Mesothelial cell of epicardium (in vitro differentiated cells): ENCODE results near the gene WWP2. TPM values are rescaled to one million over a fixed set of nuclear protein-coding genes. Genes with fewer than 3 reads are reported as not detected.

Experiments
- DNase-seq, 2 experiments: peaks; one replicate each; pipeline ENCODE4 v3.0.0; 2021; ENCODE audit warnings: low spot score in 2 of 2; ENCODE audit not compliant: unreplicated experiment in 2 of 2
- H3K27ac Mint-ChIP-seq: 2 replicates; pipeline ENCODE4 v1.8.0; 2021; ENCODE audit warnings: mixed read lengths
- H3K27me3 Mint-ChIP-seq: 2 replicates; pipeline ENCODE4 v1.8.0; 2021; ENCODE audit warnings: low read depth, mixed read lengths
- H3K36me3 Mint-ChIP-seq: 2 replicates; pipeline ENCODE4 v1.8.0; 2021; ENCODE audit warnings: mixed read lengths
- H3K4me1 Mint-ChIP-seq: 2 replicates; pipeline ENCODE4 v1.8.0; 2021; ENCODE audit warnings: mixed read lengths
- H3K4me3 Mint-ChIP-seq: 2 replicates; pipeline ENCODE4 v1.8.0; 2021; ENCODE audit warnings: mild to moderate bottlenecking, moderate library complexity, mixed read lengths
- H3K9me3 Mint-ChIP-seq: 2 replicates; pipeline ENCODE4 v1.8.0; 2021; ENCODE audit warnings: mixed read lengths
- total RNA-seq: library from RNA; stranded (reverse); gene quantifications from 3 replicates; pipeline ENCODE4 v1.2.1, GENCODE V29; 2021
- TF ChIP-seq, protein P1 (sequence below): fragments of 200-600 bp; sonication (generic); IDR thresholded peaks from one replicate; pipeline ENCODE4 v1.5.0; 2021; ENCODE audit warnings: antibody characterized with exemption; ENCODE audit not compliant: unreplicated experiment

The WWP2 gene
- total RNA-seq, 1 donor from 2014 or later: 39.6 TPM

DNA sequence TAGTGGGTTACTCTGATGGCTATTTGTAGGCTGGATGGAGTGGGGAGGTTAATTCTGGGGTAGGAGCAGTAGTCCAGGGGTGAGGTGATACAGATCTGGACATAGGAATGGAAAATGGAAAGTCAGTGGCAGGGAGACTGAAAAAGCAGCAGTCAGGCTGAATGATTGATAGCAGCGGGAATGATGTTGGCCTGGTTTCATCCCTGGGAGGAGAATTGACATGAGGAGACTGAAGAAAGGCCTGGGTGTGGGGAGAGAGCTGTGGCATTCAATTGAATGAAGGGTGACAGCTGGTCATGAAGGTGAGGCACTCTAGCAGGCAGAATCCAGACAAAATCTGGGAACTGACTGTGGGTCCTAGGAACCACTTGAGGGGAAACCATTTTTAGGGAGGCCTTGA is 154.3 kb downstream of the WWP2 start:
- Mint-ChIP-seq H3K4me3 (no peak overlapping the region), H3K36me3 (no peaks in the 10 kb centered on the region), H3K9me3 (no peaks in the 10 kb centered on the region), H3K4me1 (peaks cover 21% of the 10 kb centered on the region), H3K27me3 (no peaks in the 10 kb centered on the region), H3K27ac (peak overlapping the region; percentile 6)
- TF ChIP-seq, protein P1, sequence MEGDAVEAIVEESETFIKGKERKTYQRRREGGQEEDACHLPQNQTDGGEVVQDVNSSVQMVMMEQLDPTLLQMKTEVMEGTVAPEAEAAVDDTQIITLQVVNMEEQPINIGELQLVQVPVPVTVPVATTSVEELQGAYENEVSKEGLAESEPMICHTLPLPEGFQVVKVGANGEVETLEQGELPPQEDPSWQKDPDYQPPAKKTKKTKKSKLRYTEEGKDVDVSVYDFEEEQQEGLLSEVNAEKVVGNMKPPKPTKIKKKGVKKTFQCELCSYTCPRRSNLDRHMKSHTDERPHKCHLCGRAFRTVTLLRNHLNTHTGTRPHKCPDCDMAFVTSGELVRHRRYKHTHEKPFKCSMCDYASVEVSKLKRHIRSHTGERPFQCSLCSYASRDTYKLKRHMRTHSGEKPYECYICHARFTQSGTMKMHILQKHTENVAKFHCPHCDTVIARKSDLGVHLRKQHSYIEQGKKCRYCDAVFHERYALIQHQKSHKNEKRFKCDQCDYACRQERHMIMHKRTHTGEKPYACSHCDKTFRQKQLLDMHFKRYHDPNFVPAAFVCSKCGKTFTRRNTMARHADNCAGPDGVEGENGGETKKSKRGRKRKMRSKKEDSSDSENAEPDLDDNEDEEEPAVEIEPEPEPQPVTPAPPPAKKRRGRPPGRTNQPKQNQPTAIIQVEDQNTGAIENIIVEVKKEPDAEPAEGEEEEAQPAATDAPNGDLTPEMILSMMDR: no peak
- DNase-seq: no peak

DNA sequence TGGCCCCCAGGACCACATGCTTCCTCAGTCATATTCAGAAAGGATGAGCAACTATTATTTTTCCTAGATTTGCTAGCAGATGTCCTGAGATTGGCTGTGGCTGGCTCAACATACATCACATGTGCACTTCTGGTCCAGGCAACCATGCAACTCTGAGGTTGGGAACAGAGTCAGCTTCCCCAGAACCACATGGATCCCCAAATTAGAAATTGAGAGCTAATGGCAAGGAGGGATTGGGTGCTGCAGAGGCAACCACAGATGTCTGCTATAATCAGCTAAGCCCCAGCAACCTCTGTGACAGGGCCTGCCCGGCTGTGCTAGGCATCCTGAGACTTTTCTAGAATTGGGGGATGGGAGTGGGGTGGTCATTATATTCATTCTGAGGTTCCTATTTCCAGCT is 155.2 kb downstream of the WWP2 start:
- peaks cover 21% of the 10 kb centered on the region for H3K4me1 Mint-ChIP-seq
- H3K4me3 Mint-ChIP-seq: peak overlapping the region; percentile 44
- H3K36me3 Mint-ChIP-seq: peaks cover 2% of the 10 kb centered on the region
- H3K9me3 Mint-ChIP-seq: no peaks in the 10 kb centered on the region
- no peaks in the 10 kb centered on the region for H3K27me3 Mint-ChIP-seq
- H3K27ac Mint-ChIP-seq: peak overlapping the region; percentile 94
- TF ChIP-seq, protein P1: no peak
- no peak for DNase-seq

DNA sequence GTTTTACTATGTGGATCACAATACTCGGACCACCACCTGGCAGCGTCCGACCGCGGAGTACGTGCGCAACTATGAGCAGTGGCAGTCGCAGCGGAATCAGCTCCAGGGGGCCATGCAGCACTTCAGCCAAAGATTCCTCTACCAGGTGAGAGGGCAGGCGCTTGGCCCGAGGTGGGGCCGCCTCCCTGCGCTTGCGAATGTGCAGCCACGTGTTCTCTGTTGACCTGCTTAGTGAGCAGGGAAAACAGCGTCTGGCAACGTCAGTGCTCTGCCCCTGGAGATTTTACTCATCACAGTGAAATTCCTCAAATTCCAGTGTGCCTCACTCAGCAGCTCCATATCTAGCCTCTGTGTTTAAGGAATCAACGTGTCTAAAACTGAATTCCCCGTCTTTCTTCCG is 155.6 kb downstream of the WWP2 start:
- peak overlapping the region; percentile 94 for H3K27ac Mint-ChIP-seq
- H3K4me1 Mint-ChIP-seq: peaks cover 21% of the 10 kb centered on the region
- H3K27me3 Mint-ChIP-seq: no peaks in the 10 kb centered on the region
- peaks cover 5% of the 10 kb centered on the region for H3K36me3 Mint-ChIP-seq
- H3K9me3 Mint-ChIP-seq: no peaks in the 10 kb centered on the region
- TF ChIP-seq, protein P1: no peak
- DNase-seq: peak in 1 of 2 experiments; percentile 54
- H3K4me3 Mint-ChIP-seq: peak overlapping the region; percentile 44

DNA sequence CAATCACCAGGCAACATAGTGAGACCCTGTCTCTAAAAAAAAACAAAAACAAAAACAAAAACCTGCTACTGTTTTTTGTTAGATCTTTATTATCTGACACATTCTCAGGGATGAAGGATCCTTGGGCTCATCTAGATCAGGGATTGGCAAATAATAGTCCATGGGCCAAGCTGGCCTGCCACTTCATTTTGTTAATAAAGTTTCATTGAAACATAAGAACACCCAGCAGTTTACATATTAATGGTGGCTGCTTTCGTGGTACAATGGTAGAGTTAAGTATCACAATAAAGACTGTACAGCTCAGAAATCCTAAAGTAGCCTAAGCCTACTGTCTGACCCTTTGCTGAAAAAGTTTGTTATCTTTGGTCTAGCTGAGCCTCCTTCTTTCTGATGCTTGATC is 156.1 kb downstream of the WWP2 start:
- TF ChIP-seq, protein P1: no peak
- no peaks in the 10 kb centered on the region for H3K27me3 Mint-ChIP-seq
- peak overlapping the region; percentile 44 for H3K4me3 Mint-ChIP-seq
- peak overlapping the region; percentile 94 for H3K27ac Mint-ChIP-seq
- no peaks in the 10 kb centered on the region for H3K9me3 Mint-ChIP-seq
- peaks cover 21% of the 10 kb centered on the region for H3K4me1 Mint-ChIP-seq
- no peak for DNase-seq
- peaks cover 5% of the 10 kb centered on the region for H3K36me3 Mint-ChIP-seq

DNA sequence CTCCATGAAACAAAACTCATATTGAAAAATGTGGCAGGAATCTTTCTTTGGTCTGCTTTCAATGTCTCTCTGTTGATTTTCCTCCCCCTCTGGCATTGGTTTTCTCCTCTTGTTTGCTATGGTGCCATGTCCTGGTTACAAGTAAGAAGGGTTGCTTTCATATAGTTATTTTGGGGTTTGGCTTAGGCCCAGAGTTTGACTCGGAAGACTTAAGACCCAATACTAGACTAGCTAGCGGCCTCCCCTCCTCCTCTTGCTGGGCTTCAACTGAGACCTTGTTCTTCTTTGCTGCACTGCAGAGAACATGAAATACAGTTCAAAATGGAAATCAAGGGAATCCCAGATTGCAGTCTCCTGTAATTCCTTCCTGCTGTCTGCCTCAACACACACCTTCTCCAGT is 159.0 kb downstream of the WWP2 start:
- Mint-ChIP-seq H3K27ac (no peak overlapping the region), H3K4me3 (no peak overlapping the region), H3K4me1 (peaks cover 42% of the 10 kb centered on the region), H3K27me3 (no peaks in the 10 kb centered on the region), H3K36me3 (peaks cover 5% of the 10 kb centered on the region), H3K9me3 (no peaks in the 10 kb centered on the region)
- no peak for DNase-seq
- TF ChIP-seq, protein P1: no peak

DNA sequence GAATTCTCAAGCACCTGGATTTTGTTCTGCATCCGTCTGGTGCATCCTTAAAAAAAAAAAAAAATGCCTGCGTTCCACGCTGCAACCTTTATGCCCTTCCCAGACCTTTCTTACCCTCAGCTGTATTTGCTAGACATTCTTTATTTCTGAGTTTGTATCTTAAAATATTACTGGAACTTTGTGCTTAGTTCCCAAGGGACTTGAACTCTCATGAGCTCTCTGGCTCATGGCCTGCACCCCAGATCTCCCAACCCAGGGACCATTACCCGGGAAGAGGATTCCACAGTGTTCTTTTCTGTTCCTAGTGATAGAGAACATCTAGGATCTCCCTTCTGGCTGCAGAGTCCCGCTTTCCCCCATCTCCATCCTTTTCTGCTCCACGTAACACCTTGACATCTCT is 160.1 kb downstream of the WWP2 start:
- peaks cover 7% of the 10 kb centered on the region for H3K36me3 Mint-ChIP-seq
- TF ChIP-seq, protein P1: no peak
- no peaks in the 10 kb centered on the region for H3K27me3 Mint-ChIP-seq
- H3K4me1 Mint-ChIP-seq: peaks cover 40% of the 10 kb centered on the region
- H3K9me3 Mint-ChIP-seq: no peaks in the 10 kb centered on the region
- no peak overlapping the region for H3K27ac Mint-ChIP-seq
- no peak for DNase-seq
- no peak overlapping the region for H3K4me3 Mint-ChIP-seq
